Measurements from ENCODE around the gene HNRNPUL1.

DNA sequence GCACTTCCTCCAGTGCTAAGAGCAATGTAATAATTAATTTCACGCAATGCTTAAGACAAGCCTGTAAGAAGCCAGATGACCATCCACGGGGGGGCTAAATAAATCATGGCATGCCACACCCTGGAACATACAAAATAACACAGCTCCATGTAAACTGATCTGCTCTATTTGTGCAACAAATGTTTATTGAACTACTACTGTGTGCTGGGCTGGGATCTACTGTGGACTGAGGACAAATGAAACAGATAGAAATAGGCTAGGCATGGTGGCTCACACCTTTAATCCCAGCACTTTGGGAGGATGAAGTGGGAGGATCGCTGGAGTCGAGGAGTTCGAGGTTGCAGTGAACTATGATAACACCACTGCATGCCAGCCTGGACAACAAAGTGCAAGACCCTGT is 68.3 kb downstream of the HNRNPUL1 start:
- TF ChIP-seq CTCF (IDR thresholded peaks at IDR 0.05), result no peak
- no peak for TF ChIP-seq ZFX (IDR thresholded peaks at IDR 0.05; ENCODE audit: borderline replicate concordance)
